Transverse colon (tissue), 3 donors: Measurements from ENCODE around the gene KIF26A.

Source experiments
- CTCF ChIP-seq, 5 experiments: fragments of 200-600 bp in 3 of 5; fragments of 450-650 bp in 2 of 5; sonication (generic) in 3 of 5; IDR thresholded peaks; 1 replicate in 2 of 5; 2 replicates in 3 of 5; pipeline ENCODE4 v1.5.1; 2016 to 2017; ENCODE audit warnings: antibody characterized with exemption in 5 of 5, inconsistent platforms in 3 of 5, mild to moderate bottlenecking in 2 of 5, moderate library complexity in 1 of 5
- EP300 ChIP-seq: sonication (generic); formaldehyde crosslinking; IDR thresholded peaks from one replicate; pipeline ENCODE4 v1.6.1; 2017; ENCODE audit warnings: antibody characterized with exemption, low read depth
- POLR2A ChIP-seq: fragments of 450-650 bp; IDR thresholded peaks from one replicate; pipeline ENCODE4 v1.6.1; 2016; ENCODE audit warnings: antibody characterized with exemption, mild to moderate bottlenecking, moderate library complexity

- TF ChIP-seq CTCF (IDR thresholded peaks at IDR 0.05) (no peak), EP300 (no peak), POLR2A (no peak)
Observed at GRCh38 chr14:104138098-104138717, at the start of gene KIF26A.
